ENCODE measurements around the gene SGCD. TPM values are rescaled to one million over a fixed set of nuclear protein-coding genes. Genes with fewer than 3 reads are reported as not detected.

Gene SGCD
- total and polyA plus RNA-seq, 4 donors, result 7.8 to 32.5 (median 24.9) TPM

DNA sequence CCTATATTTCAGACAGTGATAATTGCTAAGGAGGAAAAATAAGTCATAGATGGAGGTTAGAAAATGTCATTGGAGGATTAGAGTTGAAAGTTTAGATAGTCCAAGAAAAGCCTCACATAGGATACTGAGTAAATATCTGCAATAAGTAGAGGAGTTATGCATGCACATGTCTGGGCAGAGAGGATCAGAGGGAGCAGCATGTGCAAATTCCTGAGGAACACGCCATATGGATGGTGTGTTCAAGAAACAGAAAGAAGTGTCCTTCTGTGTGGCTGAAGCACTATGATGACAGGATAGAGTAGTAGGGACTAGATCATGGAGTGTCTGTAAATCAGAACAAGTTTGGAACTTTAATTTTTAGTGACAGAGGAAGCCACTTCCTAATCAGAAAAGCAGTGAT is 52.2 kb downstream of the SGCD start:
- 93% methylated on average over 1 of the region's 1 CpG for WGBS (ENCODE audit: insufficient coverage)
- Histone ChIP-seq H3K4me1 (ENCODE audit: control insufficient read depth, insufficient read depth, low read length) (no peaks in the 10 kb centered on the region), H3K4me3 (ENCODE audit: low read depth, low read length) (no peak overlapping the region), H3K9me3 (ENCODE audit: control insufficient read depth, insufficient read depth, low read length) (no peaks in the 10 kb centered on the region), H3K36me3 (ENCODE audit: control insufficient read depth, insufficient read depth, low read length) (no peaks in the 10 kb centered on the region), H3K27me3 (ENCODE audit: control insufficient read depth, insufficient read depth, low read length) (no peaks in the 10 kb centered on the region), H3K27ac (ENCODE audit: low read depth, low read length) (no peak overlapping the region)
- no peak for DNase-seq (ENCODE audit: low read depth in 4 of 6, low spot score in 6 of 6)

DNA sequence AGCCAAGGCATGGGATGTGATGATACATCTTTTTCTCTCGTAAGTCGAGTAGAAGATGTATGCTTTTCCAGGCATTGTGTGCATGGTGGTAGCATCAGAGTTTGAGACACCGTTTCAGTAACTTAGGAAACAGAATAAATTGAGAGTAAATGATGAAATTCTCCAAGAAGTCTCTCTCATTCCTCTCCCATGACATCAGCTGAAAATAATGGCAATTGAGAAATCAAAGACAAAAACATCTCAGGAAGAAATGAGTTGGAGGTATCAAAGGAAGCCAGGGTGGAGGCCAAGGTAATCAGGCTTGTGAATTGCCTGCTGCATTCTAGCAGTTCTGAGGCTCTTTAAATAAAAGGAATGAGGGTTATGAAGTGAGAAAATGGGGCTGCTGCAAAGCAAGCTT is 53.9 kb downstream of the SGCD start:
- H3K36me3 ChIP-seq (ENCODE audit: control insufficient read depth, insufficient read depth, low read length), result no peaks in the 10 kb centered on the region
- no peaks in the 10 kb centered on the region for H3K9me3 ChIP-seq (ENCODE audit: control insufficient read depth, insufficient read depth, low read length)
- WGBS (ENCODE audit: insufficient coverage), result no CpG with 5 or more reads among the region's 3 CpGs
- H3K27me3 ChIP-seq (ENCODE audit: control insufficient read depth, insufficient read depth, low read length), result no peaks in the 10 kb centered on the region
- no peaks in the 10 kb centered on the region for H3K4me1 ChIP-seq (ENCODE audit: control insufficient read depth, insufficient read depth, low read length)
- H3K4me3 ChIP-seq (ENCODE audit: low read depth, low read length), result no peak overlapping the region
- DNase-seq (ENCODE audit: low read depth in 4 of 6, low spot score in 6 of 6), result peak in 1 of 6 donors; percentile 52
- H3K27ac ChIP-seq (ENCODE audit: low read depth, low read length), result no peak overlapping the region

GRCh38 chr5:156383510-156384265 is 56.7 kb downstream of the SGCD start:
- H3K4me1 ChIP-seq (ENCODE audit: control insufficient read depth, insufficient read depth, low read length), result no peaks in the 10 kb centered on the region
- no peak overlapping the region for H3K4me3 ChIP-seq (ENCODE audit: low read depth, low read length)
- DNase-seq (ENCODE audit: low read depth in 4 of 6, low spot score in 6 of 6), result no peak
- no peak overlapping the region for H3K27ac ChIP-seq (ENCODE audit: low read depth, low read length)
- no peaks in the 10 kb centered on the region for H3K9me3 ChIP-seq (ENCODE audit: control insufficient read depth, insufficient read depth, low read length)
- WGBS (ENCODE audit: insufficient coverage), result 100% methylated on average over 2 of the region's 5 CpGs
- H3K27me3 ChIP-seq (ENCODE audit: control insufficient read depth, insufficient read depth, low read length), result no peaks in the 10 kb centered on the region
- H3K36me3 ChIP-seq (ENCODE audit: control insufficient read depth, insufficient read depth, low read length), result no peaks in the 10 kb centered on the region

GRCh38 chr5:156385416-156385815 is 58.5 kb downstream of the SGCD start:
- Histone ChIP-seq H3K4me3 (ENCODE audit: low read depth, low read length) (no peak overlapping the region), H3K9me3 (ENCODE audit: control insufficient read depth, insufficient read depth, low read length) (no peaks in the 10 kb centered on the region), H3K4me1 (ENCODE audit: control insufficient read depth, insufficient read depth, low read length) (peaks cover 3% of the 10 kb centered on the region), H3K27me3 (ENCODE audit: control insufficient read depth, insufficient read depth, low read length) (no peaks in the 10 kb centered on the region), H3K27ac (ENCODE audit: low read depth, low read length) (no peak overlapping the region), H3K36me3 (ENCODE audit: control insufficient read depth, insufficient read depth, low read length) (no peaks in the 10 kb centered on the region)
- 100% methylated on average over 1 of the region's 3 CpGs for WGBS (ENCODE audit: insufficient coverage)
- no peak for DNase-seq (ENCODE audit: low read depth in 4 of 6, low spot score in 6 of 6)

DNA sequence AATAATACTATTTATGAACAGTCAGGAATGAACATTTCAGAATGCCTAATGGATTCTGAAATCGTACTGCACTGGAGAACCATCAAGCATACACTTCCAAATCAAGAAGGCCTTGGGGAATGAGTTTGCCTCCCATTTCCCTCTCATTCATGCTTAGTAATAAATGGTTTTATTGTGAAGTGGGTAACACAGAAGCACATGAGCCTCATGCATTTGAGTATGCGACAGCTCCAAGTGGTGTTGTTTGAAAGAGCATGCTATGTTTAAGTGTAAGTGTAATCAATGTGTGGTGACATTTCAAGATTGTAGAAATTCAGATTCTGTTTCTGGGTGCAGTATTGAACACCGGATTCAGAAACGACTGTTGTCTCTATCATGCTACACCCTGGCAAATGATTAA is 60.0 kb downstream of the SGCD start:
- no peaks in the 10 kb centered on the region for H3K9me3 ChIP-seq (ENCODE audit: control insufficient read depth, insufficient read depth, low read length)
- no peak overlapping the region for H3K27ac ChIP-seq (ENCODE audit: low read depth, low read length)
- H3K4me1 ChIP-seq (ENCODE audit: control insufficient read depth, insufficient read depth, low read length), result peaks cover 3% of the 10 kb centered on the region
- H3K36me3 ChIP-seq (ENCODE audit: control insufficient read depth, insufficient read depth, low read length), result no peaks in the 10 kb centered on the region
- H3K27me3 ChIP-seq (ENCODE audit: control insufficient read depth, insufficient read depth, low read length), result no peaks in the 10 kb centered on the region
- WGBS (ENCODE audit: insufficient coverage), result no CpG with 5 or more reads among the region's 4 CpGs
- peak in 2 of 6 donors; percentile 15 to 47 for DNase-seq (ENCODE audit: low read depth in 4 of 6, low spot score in 6 of 6)
- no peak overlapping the region for H3K4me3 ChIP-seq (ENCODE audit: low read depth, low read length)

- H3K27me3 ChIP-seq (ENCODE audit: control insufficient read depth, insufficient read depth, low read length), result no peaks in the 10 kb centered on the region
- DNase-seq (ENCODE audit: low read depth in 4 of 6, low spot score in 6 of 6), result peak in 1 of 6 donors; percentile 25
- no peak overlapping the region for H3K27ac ChIP-seq (ENCODE audit: low read depth, low read length)
- no peaks in the 10 kb centered on the region for H3K36me3 ChIP-seq (ENCODE audit: control insufficient read depth, insufficient read depth, low read length)
- H3K9me3 ChIP-seq (ENCODE audit: control insufficient read depth, insufficient read depth, low read length), result no peaks in the 10 kb centered on the region
- H3K4me1 ChIP-seq (ENCODE audit: control insufficient read depth, insufficient read depth, low read length), result peaks cover 3% of the 10 kb centered on the region
- H3K4me3 ChIP-seq (ENCODE audit: low read depth, low read length), result no peak overlapping the region
These were observed 60.4 kb downstream of the SGCD start for GRCh38 chr5:156387391-156387790.

GRCh38 chr5:156388233-156388632 is 61.3 kb downstream of the SGCD start:
- H3K9me3 ChIP-seq (ENCODE audit: control insufficient read depth, insufficient read depth, low read length), result no peaks in the 10 kb centered on the region
- peaks cover 3% of the 10 kb centered on the region for H3K4me1 ChIP-seq (ENCODE audit: control insufficient read depth, insufficient read depth, low read length)
- H3K4me3 ChIP-seq (ENCODE audit: low read depth, low read length), result no peak overlapping the region
- no peaks in the 10 kb centered on the region for H3K36me3 ChIP-seq (ENCODE audit: control insufficient read depth, insufficient read depth, low read length)
- DNase-seq (ENCODE audit: low read depth in 4 of 6, low spot score in 6 of 6), result no peak
- H3K27ac ChIP-seq (ENCODE audit: low read depth, low read length), result no peak overlapping the region
- WGBS (ENCODE audit: insufficient coverage), result 53% methylated on average over 2 of the region's 2 CpGs
- no peaks in the 10 kb centered on the region for H3K27me3 ChIP-seq (ENCODE audit: control insufficient read depth, insufficient read depth, low read length)

DNA sequence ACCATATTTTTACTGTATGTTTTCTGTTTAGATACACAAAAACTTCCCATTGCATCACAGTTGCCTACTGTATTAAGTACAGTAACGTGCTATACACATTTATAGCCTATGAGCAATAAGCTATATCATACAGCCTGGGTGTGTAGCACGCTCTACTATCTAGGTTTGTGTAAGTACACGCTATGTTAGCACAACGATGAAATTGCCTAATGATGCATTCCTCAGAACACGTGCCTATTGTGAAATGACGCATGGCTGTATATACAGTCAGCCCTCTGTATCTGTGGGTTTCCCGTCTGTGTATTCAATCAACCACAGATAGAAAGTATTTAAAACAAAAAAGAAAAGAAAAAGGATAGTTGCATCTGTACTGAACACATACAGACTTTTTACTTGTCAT is 64.2 kb downstream of the SGCD start:
- WGBS (ENCODE audit: insufficient coverage), result 57% methylated on average over 5 of the region's 7 CpGs

GRCh38 chr5:156393980-156394379 is 67.0 kb downstream of the SGCD start:
- DNase-seq (ENCODE audit: low read depth in 4 of 6, low spot score in 6 of 6), result no peak
- Histone ChIP-seq H3K36me3 (ENCODE audit: control insufficient read depth, insufficient read depth, low read length) (no peaks in the 10 kb centered on the region), H3K27ac (ENCODE audit: low read depth, low read length) (no peak overlapping the region), H3K27me3 (ENCODE audit: control insufficient read depth, insufficient read depth, low read length) (no peaks in the 10 kb centered on the region), H3K4me1 (ENCODE audit: control insufficient read depth, insufficient read depth, low read length) (peaks cover 3% of the 10 kb centered on the region), H3K4me3 (ENCODE audit: low read depth, low read length) (no peak overlapping the region), H3K9me3 (ENCODE audit: control insufficient read depth, insufficient read depth, low read length) (no peaks in the 10 kb centered on the region)
- WGBS (ENCODE audit: insufficient coverage), result no CpG with 5 or more reads among the region's 1 CpG

More for the DNA sequence above, 64.2 kb downstream of the SGCD start:
- Histone ChIP-seq H3K36me3 (ENCODE audit: control insufficient read depth, insufficient read depth, low read length) (no peaks in the 10 kb centered on the region), H3K4me3 (ENCODE audit: low read depth, low read length) (no peak overlapping the region), H3K27ac (ENCODE audit: low read depth, low read length) (no peak overlapping the region), H3K27me3 (ENCODE audit: control insufficient read depth, insufficient read depth, low read length) (no peaks in the 10 kb centered on the region), H3K9me3 (ENCODE audit: control insufficient read depth, insufficient read depth, low read length) (no peaks in the 10 kb centered on the region), H3K4me1 (ENCODE audit: control insufficient read depth, insufficient read depth, low read length) (peaks cover 3% of the 10 kb centered on the region)
- no peak for DNase-seq (ENCODE audit: low read depth in 4 of 6, low spot score in 6 of 6)

DNA sequence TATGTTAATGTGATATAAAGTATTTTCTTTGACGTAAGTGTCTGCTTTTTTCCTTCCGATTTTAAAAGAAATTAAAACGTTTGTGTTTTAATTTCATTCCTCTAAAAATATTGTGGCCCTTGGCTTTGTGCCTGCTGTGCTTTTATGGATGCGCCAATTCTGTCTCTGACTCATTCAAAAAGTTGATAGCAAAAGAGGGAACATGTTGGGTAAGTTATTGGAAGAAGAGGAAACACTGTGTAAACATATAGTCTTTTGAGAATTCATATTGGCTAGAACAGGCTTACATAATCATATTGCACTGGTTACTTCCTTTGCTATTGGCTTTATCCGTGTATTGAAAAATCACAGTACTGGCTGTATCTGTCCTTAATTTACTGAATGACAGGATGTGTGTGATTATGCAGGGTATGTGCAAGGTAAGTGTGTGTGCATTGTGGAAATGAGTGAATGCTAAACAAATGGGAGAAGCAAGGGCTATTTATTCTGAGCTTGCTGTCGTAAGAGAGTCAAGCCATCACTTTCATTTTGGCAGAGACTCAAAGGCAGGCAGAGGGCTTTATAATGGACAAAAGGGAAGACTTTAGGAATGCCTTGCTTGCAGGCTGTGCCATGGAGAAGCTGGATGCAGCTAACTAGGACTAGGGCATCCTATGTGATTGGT is 67.8 kb downstream of the SGCD start:
- H3K27me3 ChIP-seq (ENCODE audit: control insufficient read depth, insufficient read depth, low read length), result no peaks in the 10 kb centered on the region
- no peaks in the 10 kb centered on the region for H3K36me3 ChIP-seq (ENCODE audit: control insufficient read depth, insufficient read depth, low read length)
- no peaks in the 10 kb centered on the region for H3K4me1 ChIP-seq (ENCODE audit: control insufficient read depth, insufficient read depth, low read length)
- WGBS (ENCODE audit: insufficient coverage), result 69% methylated on average over 3 of the region's 6 CpGs
- H3K27ac ChIP-seq (ENCODE audit: low read depth, low read length), result no peak overlapping the region
- no peak overlapping the region for H3K4me3 ChIP-seq (ENCODE audit: low read depth, low read length)
- H3K9me3 ChIP-seq (ENCODE audit: control insufficient read depth, insufficient read depth, low read length), result no peaks in the 10 kb centered on the region
- peak in 3 of 6 donors; percentile 26 to 63 (median 57) for DNase-seq (ENCODE audit: low read depth in 4 of 6, low spot score in 6 of 6)
